GM12878 (cell line): ENCODE measurements around the gene ZNF423.
A peak's percentile ranks its signal among the peaks of the same experiment; 100 is the strongest.

Experiments used
- POLR2A ChIP-seq: IDR thresholded peaks from 2 replicates; pipeline ENCODE4 v1.6.1; 2011; ENCODE audit warnings: low read depth, mild to moderate bottlenecking, low read length
- TF ChIP-seq, protein P1 (sequence below): IDR thresholded peaks from 2 replicates; pipeline ENCODE4 v1.6.1; 2012; ENCODE audit warnings: low read depth, low read length, improper control_type of control experiment

DNA sequence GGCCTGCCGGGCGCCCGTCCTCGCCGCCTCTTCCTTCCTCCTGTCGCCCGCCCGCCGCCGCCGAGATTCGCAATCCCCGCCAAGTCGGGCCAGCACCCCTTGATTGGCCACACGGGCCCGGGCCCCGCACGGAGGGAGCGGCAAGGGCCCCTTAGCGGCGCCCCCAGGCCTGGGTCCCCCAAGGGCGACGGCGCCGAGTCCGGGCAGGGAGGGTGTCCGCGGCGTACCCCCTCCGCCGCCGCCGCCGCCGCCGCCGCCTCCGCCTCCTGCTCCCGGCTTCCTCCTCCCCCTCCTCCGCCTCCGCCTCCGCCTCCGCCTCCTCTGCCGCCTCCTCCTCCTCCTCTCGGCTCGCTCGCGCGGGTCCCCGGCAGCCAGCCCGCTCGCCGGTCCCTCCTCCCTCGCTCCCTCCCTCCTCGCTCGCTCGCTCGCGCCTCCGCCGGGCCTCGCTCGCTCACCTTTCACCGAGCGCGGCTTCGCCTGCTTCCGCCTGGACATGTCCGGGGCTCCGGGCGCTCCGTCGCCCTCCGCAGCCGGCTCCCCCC lies 561 bp downstream of the ZNF423 start:
- TF ChIP-seq, protein P1, sequence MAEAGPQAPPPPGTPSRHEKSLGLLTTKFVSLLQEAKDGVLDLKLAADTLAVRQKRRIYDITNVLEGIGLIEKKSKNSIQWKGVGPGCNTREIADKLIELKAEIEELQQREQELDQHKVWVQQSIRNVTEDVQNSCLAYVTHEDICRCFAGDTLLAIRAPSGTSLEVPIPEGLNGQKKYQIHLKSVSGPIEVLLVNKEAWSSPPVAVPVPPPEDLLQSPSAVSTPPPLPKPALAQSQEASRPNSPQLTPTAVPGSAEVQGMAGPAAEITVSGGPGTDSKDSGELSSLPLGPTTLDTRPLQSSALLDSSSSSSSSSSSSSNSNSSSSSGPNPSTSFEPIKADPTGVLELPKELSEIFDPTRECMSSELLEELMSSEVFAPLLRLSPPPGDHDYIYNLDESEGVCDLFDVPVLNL = no peak
- peak; percentile 39; the same call in 1 of the 2 replicates for TF ChIP-seq POLR2A
